PC-9 (cell line): ENCODE data around the gene DBH.

Experiments
- CTCF ChIP-seq: fragments of 200-600 bp; sonication (generic); conservative IDR thresholded peaks from 2 replicates; pipeline ENCODE4 v1.6.1; 2017; ENCODE audit warnings: mixed run types, antibody characterized with exemption, mild to moderate bottlenecking, moderate library complexity
- EZH2 ChIP-seq: fragments of 200-600 bp; sonication (generic); IDR thresholded peaks from 2 replicates; pipeline ENCODE4 v1.8.0; 2017; ENCODE audit warnings: antibody characterized with exemption, low read depth

GRCh38 chr9:133600739-133601138 is 35.4 kb upstream of the DBH start:
- no peak for TF ChIP-seq CTCF
- no peak for TF ChIP-seq EZH2
